Myocyte (in vitro differentiated cells): Measurements from ENCODE around the gene AGA. TPM values are rescaled to one million over a fixed set of nuclear protein-coding genes. Genes with fewer than 3 reads are reported as not detected.

Experiments used
- DNase-seq: peaks from one replicate; pipeline ENCODE4 v3.0.0-alpha.2; 2012; ENCODE audit warnings: low read depth
- polyA plus RNA-seq: library from polyadenylated mRNA; unstranded; fragments of >200 nt; gene quantifications from one replicate; pipeline ENCODE4 v1.2.1, GENCODE V29; 2012; ENCODE audit warnings: missing spikeins
- total RNA-seq: library from RNA; depleted of rRNA; stranded (reverse); fragments of >200 nt; gene quantifications from 2 replicates; pipeline ENCODE4 v1.2.3, GENCODE V29; 2014

The AGA gene
- total RNA-seq, result 3.5 and 6.6 TPM in 2 replicates
- 8.4 TPM for polyA plus RNA-seq

DNA sequence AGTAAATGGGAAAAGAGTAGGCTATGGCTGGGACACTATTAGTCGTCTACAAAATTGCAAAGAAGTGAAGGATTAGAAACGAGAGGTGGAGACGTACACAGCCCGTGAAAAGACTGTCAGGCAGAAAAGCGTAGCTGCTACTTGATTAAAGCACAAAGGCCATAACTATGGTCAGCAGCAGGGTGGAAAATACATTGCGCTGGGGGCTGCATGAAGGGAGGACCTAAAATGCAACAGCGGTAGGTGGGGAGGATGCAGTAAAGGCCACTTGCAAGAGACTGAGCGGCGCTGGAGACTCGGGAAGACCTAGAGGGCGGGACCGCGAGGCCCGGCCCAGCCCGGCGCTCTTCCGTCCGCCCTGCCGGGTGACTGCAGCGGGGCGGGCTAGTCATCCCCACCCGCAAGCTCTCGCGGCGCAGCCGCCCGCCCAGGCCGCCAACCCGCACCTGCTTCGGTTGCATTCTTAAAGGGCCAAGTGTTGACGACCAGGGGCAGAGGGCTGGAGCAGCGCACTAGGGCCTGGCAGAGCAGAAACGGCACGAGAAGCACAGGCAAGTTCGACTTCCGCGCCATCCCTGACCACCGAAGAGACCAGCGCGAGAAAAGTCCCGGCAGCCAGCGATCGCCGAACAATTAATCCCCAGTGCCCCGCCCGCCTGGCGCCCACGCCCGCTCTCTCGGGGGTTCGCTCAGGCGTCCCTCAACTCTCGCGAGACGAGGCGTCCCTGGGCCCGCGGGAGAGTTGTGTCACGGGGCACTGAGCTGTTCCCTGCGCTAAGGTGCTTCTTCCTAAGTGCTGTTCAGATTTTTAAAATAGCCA is at the start of gene AGA:
Gene AGA, minus strand, starts transcription at position 635 of the 820 bp plus-strand sequence. Its CDS starts 62 bp downstream, at position 573.
- DNase-seq, result peak; percentile 97

- DNase-seq, result peak; percentile 30
These were observed 49.8 kb upstream of the AGA start for GRCh38 chr4:177492022-177492421.

DNA sequence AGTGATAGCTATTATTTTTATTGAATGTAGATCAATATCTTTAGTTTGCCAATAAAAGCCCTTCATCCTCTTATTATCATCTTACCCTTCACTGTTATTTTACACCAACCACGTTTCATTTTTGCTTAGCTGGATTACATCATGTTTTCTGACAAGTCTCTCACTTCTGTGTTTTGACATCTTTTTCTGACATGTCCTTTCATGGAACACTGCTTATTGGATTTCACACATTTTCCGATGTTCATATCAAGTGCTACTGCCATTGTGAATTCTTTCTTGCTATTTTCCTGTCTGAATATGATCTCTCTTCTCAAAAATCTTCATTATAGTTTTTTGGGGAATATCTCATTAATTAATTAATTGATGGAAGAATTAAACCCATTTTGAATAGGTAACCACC is 48.5 kb upstream of the AGA start:
- no peak for DNase-seq

- DNase-seq, result peak; percentile 31
These were observed 47.4 kb upstream of the AGA start for GRCh38 chr4:177489471-177490246.

DNA sequence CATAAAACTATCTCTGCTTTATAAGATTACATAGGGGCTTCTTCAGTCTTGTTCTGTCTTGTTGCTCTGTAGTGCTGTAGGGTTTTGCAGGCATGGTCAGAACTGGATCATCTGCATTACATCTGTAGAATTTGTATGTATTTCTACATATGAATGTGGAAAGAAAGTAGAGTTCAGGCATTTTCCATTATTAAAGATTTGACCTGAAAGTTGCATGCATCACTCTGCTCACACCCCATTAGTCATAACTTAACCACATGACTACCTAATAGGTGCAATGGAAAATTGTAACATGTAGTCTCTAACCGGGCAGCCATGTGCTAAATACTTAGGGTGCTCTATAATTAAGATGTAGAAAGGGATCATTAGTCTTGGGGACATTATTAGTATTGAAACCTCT is 45.7 kb upstream of the AGA start:
- no peak for DNase-seq

- DNase-seq, result no peak
These were observed 43.3 kb upstream of the AGA start for GRCh38 chr4:177485528-177485927.

- DNase-seq, result peak; percentile 42
These were observed 42.4 kb upstream of the AGA start for GRCh38 chr4:177484613-177485021.

DNA sequence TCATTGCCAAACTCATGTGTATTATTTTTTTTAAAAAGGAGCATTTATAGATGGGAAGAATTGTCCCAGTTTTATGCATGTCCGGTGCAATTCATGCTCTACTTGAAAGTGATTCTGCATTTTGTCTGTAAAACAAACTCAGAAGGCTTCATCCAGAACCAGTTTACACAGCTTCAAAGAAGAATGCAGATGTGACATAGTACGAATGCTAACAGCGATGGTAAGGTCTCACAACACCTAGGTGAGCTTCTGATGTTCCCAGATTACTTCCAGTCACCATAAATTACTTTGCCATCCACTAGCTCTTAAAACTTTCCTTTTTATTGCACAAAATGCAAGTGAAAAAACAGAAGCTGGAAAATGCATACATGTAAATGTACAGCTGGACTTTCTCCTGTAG is 41.5 kb upstream of the AGA start:
- no peak for DNase-seq

DNA sequence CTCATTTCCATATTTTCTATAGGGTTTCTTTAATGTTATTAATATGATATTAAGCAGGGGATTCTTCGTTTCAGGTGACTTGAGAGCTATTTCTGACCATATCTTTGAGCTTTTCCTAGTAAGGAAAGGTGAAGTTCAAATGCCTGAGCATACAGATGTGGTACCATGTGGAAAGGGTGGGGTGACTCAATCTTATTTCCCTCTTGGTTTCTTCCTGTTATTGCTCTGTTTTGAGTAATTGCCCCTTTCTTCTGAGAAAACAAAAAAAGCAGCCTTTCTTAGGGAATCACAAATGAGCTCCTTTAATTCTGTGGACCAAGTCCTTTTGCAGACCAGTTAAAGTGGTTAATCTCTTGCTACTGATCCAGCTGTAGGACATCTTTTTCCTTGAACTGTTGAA is 41.0 kb upstream of the AGA start:
- no peak for DNase-seq

DNA sequence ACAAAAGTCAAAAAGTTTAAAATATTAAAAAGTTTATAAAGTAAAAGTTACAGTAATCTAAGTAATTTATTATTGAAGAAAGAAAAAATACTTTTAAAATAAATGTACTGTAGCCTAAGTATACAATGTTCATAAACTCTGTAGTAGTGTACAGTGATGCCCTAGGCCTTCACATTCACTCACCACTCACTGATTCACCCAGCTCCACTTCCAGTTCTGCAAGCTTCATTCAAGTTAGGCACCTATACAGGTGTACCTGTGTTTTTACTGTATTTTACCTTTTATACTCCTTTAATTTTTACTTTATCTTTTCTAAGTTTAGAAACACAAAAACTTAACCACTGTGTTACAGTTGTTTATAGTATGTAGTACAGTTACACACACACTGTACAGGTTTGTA is 40.1 kb upstream of the AGA start:
- no peak for DNase-seq

DNA sequence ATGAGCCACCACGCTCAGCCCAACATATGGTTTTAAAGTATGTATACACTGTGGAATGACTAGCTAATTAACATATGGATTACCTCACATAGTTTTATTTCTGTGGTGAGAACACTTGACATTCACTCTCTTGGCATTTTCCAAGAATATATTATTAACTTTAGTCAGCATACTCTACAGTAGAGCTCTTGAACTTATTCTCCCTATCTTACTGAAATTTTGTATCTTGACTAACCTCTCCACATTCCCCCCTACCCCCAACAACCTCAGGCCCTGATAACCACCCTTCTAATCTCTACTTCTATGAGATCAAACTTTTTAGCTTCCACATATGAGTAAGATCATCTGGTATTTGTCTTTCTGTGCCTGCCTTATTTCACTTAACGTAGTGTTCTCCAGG is 38.6 kb upstream of the AGA start:
- DNase-seq, result no peak

- no peak for DNase-seq
These were observed 36.8 kb upstream of the AGA start for GRCh38 chr4:177479063-177479462.

- DNase-seq, result no peak
These were observed 36.3 kb upstream of the AGA start for GRCh38 chr4:177478496-177478895.

GRCh38 chr4:177473991-177474390 is 31.8 kb upstream of the AGA start:
- no peak for DNase-seq

- no peak for DNase-seq
These were observed 21.8 kb upstream of the AGA start for GRCh38 chr4:177464026-177464425.

DNA sequence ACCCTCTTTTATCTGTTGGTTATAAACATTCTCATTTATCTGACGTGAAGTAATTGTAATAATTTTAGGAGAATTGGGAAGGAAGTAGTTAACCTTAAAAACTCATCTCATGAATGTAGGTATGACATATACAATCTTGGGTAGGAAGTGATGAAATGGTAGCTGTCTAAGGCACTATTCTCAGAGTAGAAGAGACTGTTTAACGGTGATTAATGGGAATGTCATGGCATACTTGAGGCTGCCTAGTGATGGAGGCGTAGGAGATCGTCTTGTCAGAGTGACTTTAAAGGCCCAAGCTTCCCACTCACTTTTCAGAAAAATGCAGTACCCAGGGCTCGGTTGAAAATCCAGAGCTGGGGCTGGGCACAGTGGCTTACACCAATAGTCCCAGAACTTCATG is 19.4 kb upstream of the AGA start:
- DNase-seq, result no peak

DNA sequence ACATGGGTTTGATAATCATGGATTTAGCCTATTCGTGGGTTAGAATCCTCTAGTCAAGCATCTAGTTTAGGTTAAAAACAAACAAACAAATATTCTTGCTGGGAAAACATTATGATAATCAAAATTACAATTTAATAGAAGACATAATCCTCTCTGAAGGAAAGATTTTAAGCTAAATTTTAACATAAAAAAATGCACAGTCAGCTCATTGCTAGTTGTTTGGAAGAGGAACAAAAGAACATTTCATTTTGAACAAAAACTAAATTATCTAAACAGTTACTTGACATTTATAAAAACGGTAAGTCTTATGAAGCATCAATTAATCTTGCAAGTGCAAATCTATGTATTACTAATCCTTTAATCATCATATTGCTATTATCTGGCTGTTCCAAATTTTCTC is 18.2 kb upstream of the AGA start:
- no peak for DNase-seq

DNA sequence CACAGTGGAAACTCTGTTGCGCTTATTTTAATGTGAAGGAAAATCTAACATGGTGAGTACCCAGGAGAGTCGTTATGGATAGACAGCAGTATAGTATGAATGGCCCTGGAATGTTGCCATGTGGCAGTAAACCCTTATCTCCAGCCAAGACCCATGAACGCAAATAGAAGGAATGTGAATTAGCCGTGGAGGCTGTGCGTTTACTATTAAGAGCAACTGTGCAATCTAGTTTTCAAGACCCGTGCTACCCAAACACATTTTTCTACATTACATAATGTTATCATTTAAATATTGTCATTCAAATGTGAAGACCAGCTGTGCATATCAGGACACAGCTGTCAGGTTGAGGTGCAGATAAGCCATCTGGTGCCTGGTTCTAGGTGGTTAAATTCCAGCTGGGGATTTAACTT is 13.3 kb upstream of the AGA start:
- DNase-seq, result peak; percentile 26

GRCh38 chr4:177453116-177453515 is 10.9 kb upstream of the AGA start:
- no peak for DNase-seq

- no peak for DNase-seq
These were observed 8.9 kb upstream of the AGA start for GRCh38 chr4:177451108-177451500.

GRCh38 chr4:177450426-177451107 is 8.3 kb upstream of the AGA start:
- DNase-seq, result no peak

GRCh38 chr4:177448850-177449249 is 6.6 kb upstream of the AGA start:
- DNase-seq, result no peak
